Upper lobe of left lung (tissue), 6 donors: Measurements from ENCODE around the gene FBXO8. TPM values are rescaled to one million over a fixed set of nuclear protein-coding genes. Genes with fewer than 3 reads are reported as not detected.

Experiments
- ATAC-seq, 2 donors: fragments of 200-7000 bp; cut with Tn5 transposase; one replicate each; pipeline ENCODE4 v1.9.1; 2022; ENCODE audit warnings: mild to moderate bottlenecking in 2 of 2, moderate library complexity in 2 of 2; ENCODE audit not compliant: low FRiP score in 2 of 2
- DNase-seq, 2 donors: peaks; one replicate each; pipeline ENCODE4 v3.0.0-alpha.2; 2019 to 2020
- H3K27ac ChIP-seq, 4 donors: fragments of 200-600 bp; sonication (generic); one replicate each; pipeline ENCODE4 v1.5.1; 2016 to 2019
- H3K27me3 ChIP-seq, 4 donors: fragments of 200-600 bp; sonication (generic); one replicate each; pipeline ENCODE4 v1.5.1; 2017 to 2019
- H3K36me3 ChIP-seq, 4 donors: fragments of 200-600 bp; sonication (generic); one replicate each; pipeline ENCODE4 v1.5.1; 2016 to 2019
- H3K4me1 ChIP-seq, 4 donors: fragments of 200-600 bp; sonication (generic); one replicate each; pipeline ENCODE4 v1.5.1; 2018 to 2019
- H3K4me3 ChIP-seq, 4 donors: fragments of 200-600 bp; sonication (generic); one replicate each; pipeline ENCODE4 v1.5.1; 2017 to 2019; ENCODE audit warnings: mild to moderate bottlenecking in 2 of 4, moderate library complexity in 1 of 4
- H3K9me3 ChIP-seq, 4 donors: fragments of 200-600 bp; sonication (generic); one replicate each; pipeline ENCODE4 v1.5.1; 2018 to 2019
- CTCF ChIP-seq, 6 experiments: fragments of 450-650 bp in 4 of 6; fragments of 200-600 bp in 2 of 6; sonication (generic) in 2 of 6; IDR thresholded peaks; one replicate each; pipeline ENCODE4 v1.5.1; 2016 to 2019; ENCODE audit warnings: antibody characterized with exemption in 6 of 6
- EP300 ChIP-seq, 4 donors: sonication (generic); formaldehyde crosslinking; IDR thresholded peaks; one replicate each; pipeline ENCODE4 v1.5.1; 2017; ENCODE audit warnings: antibody characterized with exemption in 4 of 4, control low read depth in 2 of 4
- POLR2A ChIP-seq, 4 donors: fragments of 450-650 bp; IDR thresholded peaks; one replicate each; pipeline ENCODE4 v1.5.1; 2016 to 2017; ENCODE audit warnings: antibody characterized with exemption in 4 of 4, mild to moderate bottlenecking in 2 of 4
- POLR2AphosphoS5 ChIP-seq, 2 donors: sonication (generic); formaldehyde crosslinking; IDR thresholded peaks; one replicate each; pipeline ENCODE4 v1.5.1; 2017; ENCODE audit warnings: antibody characterized with exemption in 2 of 2
- WGBS, 2 donors: methylation state at CpG; one replicate each; pipeline ENCODE4 v1.1.5; 2017 to 2018; 5-methylcytosine and 5-hydroxymethylcytosine counted together
- total RNA-seq, 6 donors: library from RNA; depleted of rRNA in 4 of 6; stranded (reverse); fragments of >200 nt in 4 of 6; gene quantifications; one replicate each; pipeline versions ENCODE4 v1.1.0 to v1.2.1, GENCODE V29; 2016 to 2021
- donor health status: DM: no; HTN: no; CAD: no; lungs with moderate emphysema.
- donor health status: DM: no; HTN: yes; CAD: no; lungs with severe emphysema.

FBXO8 gene
- total RNA-seq, 6 donors from 2014 or later: 13.5 to 48.9 (median 26.1) TPM

- Histone ChIP-seq H3K4me3 (peak overlapping the region in 3 of 4 donors; percentile 0 to 13 (median 1)), H3K9me3 (no peaks in the 10 kb centered on the region)
- 8% methylated on average over 34 to 47 of the region's 47 CpGs for WGBS, 2 donors
Observed at GRCh38 chr4:174214101-174214878, 69.2 kb downstream of the FBXO8 start.

GRCh38 chr4:174213731-174214100, 69.8 kb downstream of the FBXO8 start:
- H3K9me3 ChIP-seq: no peaks in the 10 kb centered on the region
- ATAC-seq (no peak), DNase-seq (no peak)
- TF ChIP-seq POLR2A (IDR thresholded peaks at IDR 0.05) (no peak), POLR2AphosphoS5 (IDR thresholded peaks at IDR 0.05) (no peak), EP300 (IDR thresholded peaks at IDR 0.05) (no peak), CTCF (IDR thresholded peaks at IDR 0.05) (no peak)
- no peak overlapping the region for H3K27ac ChIP-seq
- 10 to 12% methylated on average over 16 of the region's 16 CpGs for WGBS, 2 donors
- H3K4me1 ChIP-seq: peaks cover 16 to 49% (median 32%) of the 10 kb centered on the region in 4 donors
- H3K27me3 ChIP-seq: peaks cover 5 to 65% (median 24%) of the 10 kb centered on the region in 4 donors
- H3K36me3 ChIP-seq: no peaks in the 10 kb centered on the region
- peak overlapping the region in 2 of 4 donors; percentile 0 to 1 for H3K4me3 ChIP-seq

More at GRCh38 chr4:174214101-174214878, 69.2 kb downstream of the FBXO8 start:
- DNase-seq (peak in 1 of 2 donors; percentile 68), ATAC-seq (no peak)
- Histone ChIP-seq H3K27ac (no peak overlapping the region), H3K36me3 (no peaks in the 10 kb centered on the region), H3K27me3 (peaks cover 5 to 65% (median 24%) of the 10 kb centered on the region in 4 donors), H3K4me1 (peaks cover 16 to 49% (median 32%) of the 10 kb centered on the region in 4 donors)
- TF ChIP-seq POLR2A (IDR thresholded peaks at IDR 0.05): no peak
- TF ChIP-seq POLR2AphosphoS5 (IDR thresholded peaks at IDR 0.05): no peak
- no peak for TF ChIP-seq EP300 (IDR thresholded peaks at IDR 0.05)
- no peak for TF ChIP-seq CTCF (IDR thresholded peaks at IDR 0.05)

GRCh38 chr4:174212061-174212460, 71.4 kb downstream of the FBXO8 start:
- no peak for ATAC-seq
- Histone ChIP-seq H3K27ac (no peak overlapping the region), H3K4me3 (no peak overlapping the region), H3K27me3 (peaks cover 5 to 50% (median 19%) of the 10 kb centered on the region in 4 donors), H3K9me3 (no peaks in the 10 kb centered on the region), H3K4me1 (peaks cover 7 to 34% (median 18%) of the 10 kb centered on the region in 4 donors), H3K36me3 (no peaks in the 10 kb centered on the region)
- WGBS, 2 donors: 16 to 19% methylated on average over 5 of the region's 5 CpGs
- TF ChIP-seq EP300 (IDR thresholded peaks at IDR 0.05) (no peak), POLR2AphosphoS5 (IDR thresholded peaks at IDR 0.05) (no peak), POLR2A (IDR thresholded peaks at IDR 0.05) (no peak), CTCF (IDR thresholded peaks at IDR 0.05) (no peak)
- no peak for DNase-seq

DNA sequence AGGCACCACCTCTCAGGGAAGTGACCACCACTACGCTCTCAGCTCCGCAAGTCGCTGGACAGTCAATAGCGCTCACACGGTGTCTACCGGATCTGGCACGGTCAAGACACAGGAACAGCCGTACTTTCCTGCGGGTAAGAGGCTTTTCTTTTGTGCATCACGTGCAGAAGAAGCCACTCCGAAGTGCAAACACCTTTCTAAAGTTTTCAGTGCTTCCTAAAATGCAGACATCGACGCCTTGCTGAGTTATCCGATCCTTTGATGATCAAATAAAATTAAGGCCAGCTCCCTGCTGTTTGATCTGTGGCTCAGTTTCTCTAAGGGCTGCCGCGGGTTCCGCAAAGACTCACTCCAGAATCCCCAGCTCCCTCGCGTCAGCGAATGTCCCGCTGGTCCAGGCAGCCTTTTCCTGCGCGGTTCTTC, 71.8 kb downstream of the FBXO8 start:
- DNase-seq (no peak), ATAC-seq (peak in 1 of 2 donors; percentile 40)
- Histone ChIP-seq H3K27me3 (peaks cover 5 to 46% (median 17%) of the 10 kb centered on the region in 4 donors), H3K9me3 (no peaks in the 10 kb centered on the region), H3K27ac (no peak overlapping the region), H3K4me3 (no peak overlapping the region), H3K4me1 (peaks cover 4 to 30% (median 16%) of the 10 kb centered on the region in 4 donors), H3K36me3 (no peaks in the 10 kb centered on the region)
- 20 to 40% methylated on average over 16 to 23 of the region's 23 CpGs for WGBS, 2 donors
- TF ChIP-seq CTCF (IDR thresholded peaks at IDR 0.05): no peak
- TF ChIP-seq POLR2AphosphoS5 (IDR thresholded peaks at IDR 0.05): no peak
- TF ChIP-seq POLR2A (IDR thresholded peaks at IDR 0.05): no peak
- no peak for TF ChIP-seq EP300 (IDR thresholded peaks at IDR 0.05)
